Keratinocyte (primary cell): ENCODE measurements around the gene PPIP5K2.

Source experiments
- EZH2 ChIP-seq: IDR thresholded peaks from one replicate; pipeline ENCODE4 v1.6.1; 2012; ENCODE audit warnings: inconsistent platforms, mild to moderate bottlenecking, low read length, moderate library complexity
- TF ChIP-seq, protein P1 (sequence below), 3 experiments: IDR thresholded peaks in 1 of 3; conservative IDR thresholded peaks in 1 of 3; optimal IDR thresholded peaks in 1 of 3; 2 replicates in 2 of 3; 3 replicates in 1 of 3; pipeline versions ENCODE3 to v1.5.1; 2011; ENCODE audit warnings: low read length in 3 of 3, mild to moderate bottlenecking in 3 of 3, moderate library complexity in 2 of 3, control low read depth in 1 of 3, inconsistent platforms in 1 of 3; ENCODE audit not compliant: insufficient read depth in 2 of 3; ENCODE audit errors: extremely low read depth in 1 of 3

DNA sequence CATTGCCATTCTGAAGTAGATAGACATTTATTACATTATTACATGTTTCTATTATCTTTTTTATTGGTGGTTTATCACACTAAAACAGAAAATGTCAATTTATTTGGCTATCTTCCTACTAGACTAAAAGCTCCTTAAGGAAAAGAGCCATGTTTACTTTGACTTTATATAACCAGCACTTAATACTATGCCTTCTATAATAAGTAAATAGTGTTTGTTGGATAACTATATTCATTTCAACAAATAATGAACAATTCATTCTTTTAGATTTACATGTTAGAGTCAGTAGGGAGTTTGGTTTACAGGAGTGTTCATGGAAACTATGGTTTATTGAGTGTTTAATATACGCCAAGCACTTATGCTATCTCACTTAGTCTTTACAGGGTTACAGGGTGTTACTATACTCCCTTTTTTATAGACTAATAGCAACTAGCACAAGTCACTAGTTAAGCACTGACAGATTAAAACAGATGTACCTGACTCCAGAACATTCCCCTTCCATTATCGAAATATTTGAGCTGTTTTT, 7.3 kb downstream of the PPIP5K2 start:
- TF ChIP-seq, protein P1, sequence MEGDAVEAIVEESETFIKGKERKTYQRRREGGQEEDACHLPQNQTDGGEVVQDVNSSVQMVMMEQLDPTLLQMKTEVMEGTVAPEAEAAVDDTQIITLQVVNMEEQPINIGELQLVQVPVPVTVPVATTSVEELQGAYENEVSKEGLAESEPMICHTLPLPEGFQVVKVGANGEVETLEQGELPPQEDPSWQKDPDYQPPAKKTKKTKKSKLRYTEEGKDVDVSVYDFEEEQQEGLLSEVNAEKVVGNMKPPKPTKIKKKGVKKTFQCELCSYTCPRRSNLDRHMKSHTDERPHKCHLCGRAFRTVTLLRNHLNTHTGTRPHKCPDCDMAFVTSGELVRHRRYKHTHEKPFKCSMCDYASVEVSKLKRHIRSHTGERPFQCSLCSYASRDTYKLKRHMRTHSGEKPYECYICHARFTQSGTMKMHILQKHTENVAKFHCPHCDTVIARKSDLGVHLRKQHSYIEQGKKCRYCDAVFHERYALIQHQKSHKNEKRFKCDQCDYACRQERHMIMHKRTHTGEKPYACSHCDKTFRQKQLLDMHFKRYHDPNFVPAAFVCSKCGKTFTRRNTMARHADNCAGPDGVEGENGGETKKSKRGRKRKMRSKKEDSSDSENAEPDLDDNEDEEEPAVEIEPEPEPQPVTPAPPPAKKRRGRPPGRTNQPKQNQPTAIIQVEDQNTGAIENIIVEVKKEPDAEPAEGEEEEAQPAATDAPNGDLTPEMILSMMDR (optimal IDR thresholded peaks at IDR 0.05 in 1 of 3, IDR thresholded peaks at IDR 0.05 in 1 of 3, conservative IDR thresholded peaks at IDR 0.05 in 1 of 3; ENCODE audit: extremely low read depth in 1 of 3, insufficient read depth in 2 of 3, low read length in 3 of 3): no peak
- no peak for TF ChIP-seq EZH2
